Retina (tissue), 1 donor: ENCODE results near the gene TAC4.
A peak's percentile ranks its signal among the peaks of the same experiment; 100 is the strongest.

Experiments used
- DNase-seq: peaks from one replicate; pipeline ENCODE4 v3.0.0-alpha.2; 2016

The TAC4 gene, protein sequence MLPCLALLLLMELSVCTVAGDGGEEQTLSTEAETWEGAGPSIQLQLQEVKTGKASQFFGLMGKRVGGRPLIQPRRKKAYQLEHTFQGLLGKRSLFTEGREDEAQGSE

DNA sequence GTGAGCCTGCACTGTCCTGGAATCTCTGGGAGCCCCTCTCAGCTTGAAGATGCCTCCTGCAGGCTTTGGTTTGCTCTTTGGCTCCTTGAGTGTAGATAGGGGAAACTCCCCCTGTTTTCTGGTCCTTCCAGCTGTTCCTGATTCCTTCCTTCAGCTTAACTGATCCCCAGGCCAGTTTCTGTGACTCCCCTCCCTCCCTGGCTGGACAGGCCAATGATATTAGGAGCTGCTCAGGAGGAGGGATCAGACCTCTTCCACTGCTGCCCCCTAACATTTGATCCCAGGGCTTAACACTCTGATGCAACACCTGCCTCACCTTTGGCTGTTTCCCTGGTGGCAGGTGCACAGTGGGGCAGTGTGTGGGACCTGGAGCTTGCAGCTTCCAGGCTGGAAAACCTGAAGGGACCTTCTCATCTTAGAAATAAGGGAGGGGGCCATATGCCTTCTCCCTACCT is at the start of gene TAC4:
Gene TAC4, minus strand, starts transcription at position 51 of the 455 bp plus-strand sequence. CDS start 52 bp downstream, outside the sequence.
- DNase-seq, result no peak

DNA sequence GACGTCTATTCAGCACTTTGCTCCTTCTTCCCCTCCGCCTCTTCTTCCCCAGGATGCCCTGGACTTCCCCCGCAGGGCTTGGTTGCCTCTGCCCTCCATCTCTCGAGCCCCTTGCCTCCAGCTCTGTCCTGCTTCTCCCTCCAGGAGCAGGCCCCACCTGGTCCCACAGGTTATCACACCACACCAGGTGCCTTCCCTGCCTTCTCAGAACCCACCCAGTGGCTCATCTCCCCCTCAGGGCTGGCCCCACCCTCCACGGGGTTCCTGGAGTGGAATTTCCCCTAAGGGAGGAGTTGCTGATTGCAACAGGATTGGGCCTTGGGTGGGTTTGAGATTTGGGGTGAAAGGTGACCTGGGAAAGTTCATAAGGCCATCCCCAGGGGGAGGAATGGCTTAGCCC is 49.0 kb upstream of the TAC4 start:
- DNase-seq, result no peak

DNA sequence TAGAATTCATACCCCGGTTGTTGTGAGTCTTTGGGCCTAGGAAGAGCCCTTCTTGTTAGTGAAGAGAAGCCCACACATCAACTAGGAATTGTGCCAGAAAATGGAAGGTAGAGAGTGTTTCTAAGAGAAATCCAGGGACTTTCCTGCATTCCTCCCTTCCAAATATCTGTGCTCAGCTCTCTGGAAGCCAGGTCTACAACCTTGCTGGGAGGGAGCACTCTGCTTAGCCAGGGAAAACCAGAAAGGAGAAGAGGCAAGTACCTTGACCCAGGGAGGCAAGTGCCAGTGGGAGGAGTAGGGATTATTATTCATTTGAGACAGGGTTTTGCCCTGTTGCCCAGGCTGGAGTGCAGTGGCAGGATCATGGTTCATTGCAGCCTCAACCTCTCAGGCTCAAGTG is 48.4 kb upstream of the TAC4 start:
- DNase-seq, result no peak

DNA sequence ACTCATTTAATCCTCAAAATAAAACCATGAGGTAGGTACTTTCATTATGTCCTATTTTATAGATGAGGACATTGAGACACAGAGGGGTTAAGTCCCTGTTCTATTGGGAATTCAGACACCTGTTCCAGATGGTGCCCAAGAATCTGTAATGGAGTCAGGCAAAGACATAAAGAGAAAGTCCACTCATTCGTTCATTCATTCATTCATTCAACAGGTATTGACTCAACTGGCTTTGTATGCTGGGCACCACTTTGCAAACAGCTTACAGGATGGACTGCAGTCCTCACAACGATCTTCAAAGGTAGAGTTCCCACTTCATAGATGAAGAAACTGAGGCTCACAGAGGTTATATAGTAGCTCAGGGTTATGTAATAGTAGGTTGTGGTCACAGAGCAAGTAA is 47.9 kb upstream of the TAC4 start:
- no peak for DNase-seq

DNA sequence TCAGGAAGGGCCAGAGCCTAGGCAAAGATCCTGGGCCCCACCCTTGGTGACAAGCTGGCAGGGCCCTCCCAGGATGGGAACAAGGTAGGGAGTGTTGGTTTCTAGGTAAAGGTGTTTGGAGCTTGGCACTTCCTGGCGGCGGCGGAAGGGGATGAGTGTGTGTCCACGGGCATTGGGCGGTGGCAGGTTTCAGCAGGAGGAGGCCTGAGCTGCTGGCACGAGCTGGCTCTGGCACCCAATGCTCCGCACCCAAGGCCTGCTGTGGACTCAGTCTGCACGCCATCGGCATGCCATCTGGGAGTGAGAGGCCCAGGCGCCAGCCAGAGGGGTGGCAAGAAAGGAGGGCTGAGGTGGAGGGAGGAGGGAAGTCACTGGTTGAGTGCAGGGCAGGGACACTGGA is 46.9 kb upstream of the TAC4 start:
- no peak for DNase-seq

DNA sequence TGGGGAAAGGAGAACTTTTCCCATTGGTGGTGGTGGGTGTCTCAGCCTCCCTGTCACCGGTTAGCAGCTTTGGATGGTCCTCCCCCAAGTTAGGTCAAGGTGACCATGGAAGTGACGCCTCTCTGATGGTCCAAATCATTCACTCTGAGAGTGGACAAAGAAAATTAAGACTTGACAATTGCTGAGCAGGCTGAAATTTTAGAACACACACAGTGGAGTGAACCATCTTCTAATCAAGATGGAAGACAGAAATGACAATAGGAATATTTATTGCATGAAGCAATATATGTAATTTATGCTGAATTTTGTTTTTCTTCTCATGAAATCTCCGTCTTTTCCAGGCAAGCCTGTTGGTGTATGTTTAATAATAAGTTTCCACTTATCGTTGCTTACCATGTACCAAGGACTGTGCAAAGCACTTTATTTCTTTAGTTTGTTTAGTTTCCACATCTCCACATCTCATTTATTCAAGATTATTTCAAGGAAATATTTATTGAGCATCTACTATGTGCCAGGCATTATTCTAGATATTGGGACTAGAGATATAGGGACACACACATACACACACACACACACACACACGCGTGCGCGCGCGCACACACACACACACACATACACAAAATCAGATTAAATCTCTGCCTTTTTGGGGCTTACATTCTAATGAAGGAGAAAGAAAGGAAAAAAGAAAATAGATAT is 44.0 kb upstream of the TAC4 start:
- DNase-seq, result no peak

DNA sequence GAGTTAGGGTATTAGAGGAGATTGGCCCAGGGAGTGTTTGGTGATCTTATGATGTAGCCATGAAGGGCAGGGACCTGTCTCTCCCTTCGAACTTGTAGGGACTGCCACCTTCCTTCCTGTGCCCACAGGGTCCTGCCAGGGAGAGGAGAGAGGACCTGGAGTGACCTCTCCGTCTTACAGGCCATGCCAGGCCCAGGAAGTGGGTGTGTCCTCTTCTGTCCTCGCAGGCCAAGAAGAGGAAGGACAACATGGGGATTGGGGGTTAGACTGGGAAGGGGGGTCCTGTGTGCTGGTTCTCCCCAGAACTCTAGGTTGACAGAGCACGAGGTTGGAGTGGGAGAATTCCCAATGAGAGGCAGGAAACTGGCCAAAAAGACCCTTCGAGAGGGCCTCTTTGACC is 43.4 kb upstream of the TAC4 start:
- no peak for DNase-seq

DNA sequence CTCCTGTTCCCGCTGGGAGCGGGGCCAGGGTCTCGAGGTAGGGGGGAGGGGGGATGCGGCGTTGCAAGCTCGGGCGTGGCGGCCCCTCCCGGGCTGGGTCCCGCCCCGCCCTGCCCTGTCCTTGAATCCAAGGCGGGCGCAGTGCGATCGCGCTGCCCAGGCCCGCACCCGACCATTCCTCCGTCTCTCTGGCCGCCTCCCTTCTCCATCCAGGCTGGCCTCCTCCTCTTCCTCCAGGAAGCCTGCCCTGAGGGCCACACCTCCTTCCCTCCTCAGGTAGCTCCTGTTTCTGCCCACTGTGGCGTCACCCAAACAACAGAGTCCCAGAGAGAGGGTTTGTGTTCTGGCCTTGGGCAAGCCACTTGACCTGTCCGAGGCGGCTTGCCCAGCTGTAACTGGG is 43.0 kb upstream of the TAC4 start:
- no peak for DNase-seq

DNA sequence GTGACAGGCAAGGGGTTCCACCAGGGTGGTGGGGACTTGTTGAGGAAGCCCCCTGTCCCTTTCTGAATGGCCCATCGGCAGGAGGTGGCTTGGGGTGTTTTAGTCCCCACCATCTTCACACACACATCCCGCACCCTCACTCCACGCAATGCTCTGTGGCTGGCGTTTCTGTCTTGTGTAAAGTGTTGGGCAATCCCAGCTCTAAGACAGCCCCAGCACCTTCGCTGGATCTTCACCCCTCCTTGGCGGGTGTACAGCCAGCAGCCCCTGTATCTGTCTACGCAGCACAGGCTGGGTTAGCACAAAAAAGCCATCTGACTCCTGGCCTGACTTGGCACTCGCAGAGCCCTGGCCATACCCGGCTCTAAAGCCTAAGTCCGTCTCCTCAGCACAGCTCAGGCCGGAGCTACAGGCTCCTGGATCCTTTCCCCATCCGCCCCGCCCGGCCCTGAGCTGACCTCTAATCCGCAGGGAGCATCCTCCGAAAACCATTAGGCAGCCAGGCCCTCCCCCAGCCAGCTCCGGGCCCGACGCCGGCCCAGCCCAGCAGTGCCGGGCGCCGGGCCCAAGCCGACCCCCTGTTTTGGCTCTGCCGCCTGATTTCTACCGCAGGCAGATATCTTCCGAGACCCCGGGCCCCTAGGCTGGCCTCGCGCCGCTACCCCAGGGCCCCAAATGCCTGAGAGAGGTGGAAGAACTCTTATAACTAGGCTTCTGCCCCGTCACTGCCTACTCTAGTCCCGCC is 42.4 kb upstream of the TAC4 start:
- no peak for DNase-seq

DNA sequence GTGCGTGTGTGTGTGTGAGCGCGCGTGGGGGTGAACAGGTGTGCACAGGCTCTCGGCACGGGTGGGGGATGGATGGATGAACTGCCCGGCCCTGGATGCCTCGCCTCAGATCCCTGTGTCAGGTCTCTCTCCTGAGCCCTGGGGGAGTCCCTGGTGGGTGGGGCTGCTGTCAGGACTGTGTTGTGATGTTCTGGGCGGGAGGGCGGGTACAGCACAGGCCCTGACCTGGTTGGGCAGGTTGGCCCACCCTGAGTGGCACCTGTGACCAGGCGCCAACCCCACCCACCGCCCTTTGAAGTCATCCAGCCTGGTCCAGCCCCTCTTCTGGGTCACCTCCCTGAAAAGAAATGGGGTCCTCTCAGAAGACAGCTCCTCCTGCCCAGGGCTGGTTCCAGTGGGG is 41.6 kb upstream of the TAC4 start:
- DNase-seq, result no peak

DNA sequence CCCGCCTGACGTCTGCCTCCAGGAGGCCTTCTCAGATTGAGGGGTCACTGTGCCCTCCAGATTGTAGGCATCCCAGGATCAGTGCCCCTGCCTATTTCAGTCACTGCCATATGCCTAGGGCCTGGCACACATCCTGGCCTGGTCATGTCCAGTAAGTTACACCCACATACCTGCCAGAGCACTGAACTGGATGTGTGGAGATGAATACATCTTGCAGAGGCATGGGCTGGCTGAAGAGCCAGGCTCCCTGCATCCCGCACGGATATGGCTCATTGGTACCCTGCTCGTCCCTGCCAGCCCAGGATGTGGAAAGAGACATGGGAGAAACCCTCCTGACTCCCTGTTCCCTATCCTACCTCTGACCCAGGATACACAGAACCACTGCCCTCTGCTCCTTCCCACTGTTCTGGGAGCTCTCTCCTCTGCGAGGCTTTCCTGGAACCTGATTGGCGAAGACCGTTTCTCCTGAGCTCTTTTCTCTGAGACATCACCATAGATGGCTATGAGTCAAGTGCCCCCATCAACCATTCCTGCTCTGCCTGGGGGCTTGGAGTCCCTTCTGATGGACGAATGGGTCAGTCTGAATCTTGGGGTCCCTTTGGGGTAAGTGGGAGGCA is 40.0 kb upstream of the TAC4 start:
- DNase-seq, result no peak

DNA sequence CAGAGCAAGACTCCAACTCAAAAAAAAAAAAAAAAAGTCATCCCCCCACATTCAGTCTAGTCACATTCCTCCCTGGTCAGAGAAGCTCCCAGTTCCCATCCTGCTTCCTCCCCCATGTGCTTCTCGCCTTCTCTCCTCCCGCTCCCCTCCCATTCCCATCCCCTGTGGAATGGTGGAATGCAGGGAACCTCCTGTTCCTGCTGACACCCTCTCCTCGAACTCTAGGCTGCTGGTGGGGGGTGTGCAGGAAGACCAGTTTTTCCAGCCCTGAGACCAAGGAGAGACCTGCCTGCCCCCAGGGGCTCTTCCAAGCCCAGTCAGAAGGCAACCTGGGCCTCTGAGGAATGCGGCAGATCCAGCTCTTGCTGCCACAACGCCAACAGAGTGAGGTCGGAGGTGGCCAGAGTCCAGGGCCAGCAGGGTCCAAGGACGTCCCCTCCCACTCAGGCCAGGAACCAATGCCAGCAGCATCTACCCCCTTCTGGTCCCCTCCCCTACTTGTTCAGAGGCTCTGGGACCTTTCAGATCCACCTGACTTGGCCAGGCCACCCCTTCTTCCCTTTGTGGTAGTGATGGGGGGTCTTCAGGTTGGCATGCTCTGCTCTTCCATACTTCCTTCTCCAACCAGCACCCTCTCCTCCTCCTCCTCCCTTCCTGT is 39.3 kb upstream of the TAC4 start:
- DNase-seq, result no peak

DNA sequence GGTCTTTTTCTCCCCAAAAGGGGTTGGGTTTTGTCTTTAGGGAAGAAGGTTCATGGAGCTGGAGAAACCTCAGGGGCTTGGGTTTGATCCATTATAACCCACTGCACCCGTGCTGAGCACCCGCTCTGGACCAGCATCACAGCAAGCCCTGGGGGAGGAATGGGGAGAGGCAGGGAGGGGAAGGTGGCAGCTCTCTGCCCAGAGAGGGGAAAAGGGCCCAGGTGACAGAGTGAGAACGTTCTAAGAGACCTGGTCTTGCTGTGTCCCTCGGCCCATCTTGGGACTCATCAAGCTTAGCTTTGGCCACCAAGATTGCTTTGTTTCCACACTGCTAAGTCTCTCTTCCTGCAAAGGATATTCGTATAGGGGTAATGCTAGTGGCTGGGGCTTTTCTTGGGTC is 38.2 kb upstream of the TAC4 start:
- no peak for DNase-seq

DNA sequence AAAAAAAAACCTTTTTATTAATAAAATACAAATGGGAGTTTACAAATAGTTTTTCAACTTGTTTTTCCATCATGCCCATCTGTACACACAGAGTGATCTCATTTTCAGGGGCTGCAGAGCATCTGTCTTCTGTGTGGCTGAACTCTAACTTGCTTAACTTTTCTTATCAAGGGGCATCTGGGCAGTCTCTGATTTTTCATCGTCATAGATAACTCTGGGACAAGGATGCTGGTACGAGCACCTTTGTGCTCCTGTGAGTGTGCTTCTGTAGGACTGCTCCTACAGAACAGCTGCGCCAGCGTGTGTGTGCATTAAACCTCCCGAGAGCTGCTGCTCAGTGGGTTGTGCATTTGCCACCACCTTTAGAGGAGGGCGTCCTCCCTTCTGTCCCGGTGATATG is 34.6 kb upstream of the TAC4 start:
- DNase-seq, result no peak

DNA sequence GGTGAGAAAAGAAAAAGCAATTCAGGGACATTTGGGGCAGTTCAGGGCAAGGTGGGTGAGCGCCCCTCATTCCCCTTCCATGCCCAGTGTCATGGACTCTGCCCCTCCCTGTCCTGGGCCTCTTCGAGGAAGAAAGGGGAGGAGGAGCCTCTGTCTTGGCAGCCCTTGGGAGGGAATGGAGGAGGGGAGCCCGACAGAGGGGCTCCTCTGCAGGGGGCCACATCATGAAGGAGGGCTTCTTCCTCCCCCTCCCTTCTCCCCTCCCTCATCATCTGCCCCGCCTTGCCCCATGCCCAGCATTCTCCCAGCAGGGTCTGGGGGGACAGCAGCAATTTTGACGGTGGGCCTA is 33.2 kb upstream of the TAC4 start:
- DNase-seq, result no peak

DNA sequence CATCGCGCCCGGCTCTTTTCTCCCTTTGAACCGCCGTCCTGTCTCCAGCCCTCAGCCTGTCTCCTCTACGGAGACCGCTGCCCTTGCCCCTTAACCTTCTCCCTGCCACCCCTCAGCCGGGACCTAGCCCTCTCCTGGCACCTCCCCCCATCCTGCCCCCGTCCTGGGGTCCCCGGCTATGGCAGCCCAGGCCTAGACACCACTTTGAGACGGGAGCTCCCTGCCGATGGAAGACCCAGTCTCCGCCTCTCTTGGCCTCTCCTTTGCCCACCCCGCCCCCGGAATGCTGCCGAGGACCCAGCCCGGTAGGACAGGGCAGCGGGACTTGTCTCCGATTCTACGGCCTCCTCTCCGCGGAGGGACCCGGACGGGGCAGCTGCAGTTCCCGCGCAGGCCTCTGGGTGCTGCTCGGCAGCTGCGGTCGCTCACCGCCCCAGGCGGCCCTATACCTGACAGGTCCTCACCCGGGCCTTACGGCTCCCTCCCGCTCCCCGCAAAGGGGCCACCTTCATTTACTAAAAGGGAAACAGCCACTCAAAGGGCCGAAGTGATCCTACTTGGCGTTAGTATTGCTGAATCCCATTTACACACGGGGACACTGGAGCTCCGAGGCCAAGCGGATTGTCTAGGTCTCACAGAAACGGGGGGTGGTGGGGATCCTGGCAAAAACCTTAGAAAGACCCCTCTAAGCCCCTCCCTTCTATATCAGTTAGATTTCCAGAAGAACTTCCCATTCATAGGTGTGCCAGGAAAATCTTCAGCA is 32.6 kb upstream of the TAC4 start:
- peak; percentile 88 for DNase-seq

DNA sequence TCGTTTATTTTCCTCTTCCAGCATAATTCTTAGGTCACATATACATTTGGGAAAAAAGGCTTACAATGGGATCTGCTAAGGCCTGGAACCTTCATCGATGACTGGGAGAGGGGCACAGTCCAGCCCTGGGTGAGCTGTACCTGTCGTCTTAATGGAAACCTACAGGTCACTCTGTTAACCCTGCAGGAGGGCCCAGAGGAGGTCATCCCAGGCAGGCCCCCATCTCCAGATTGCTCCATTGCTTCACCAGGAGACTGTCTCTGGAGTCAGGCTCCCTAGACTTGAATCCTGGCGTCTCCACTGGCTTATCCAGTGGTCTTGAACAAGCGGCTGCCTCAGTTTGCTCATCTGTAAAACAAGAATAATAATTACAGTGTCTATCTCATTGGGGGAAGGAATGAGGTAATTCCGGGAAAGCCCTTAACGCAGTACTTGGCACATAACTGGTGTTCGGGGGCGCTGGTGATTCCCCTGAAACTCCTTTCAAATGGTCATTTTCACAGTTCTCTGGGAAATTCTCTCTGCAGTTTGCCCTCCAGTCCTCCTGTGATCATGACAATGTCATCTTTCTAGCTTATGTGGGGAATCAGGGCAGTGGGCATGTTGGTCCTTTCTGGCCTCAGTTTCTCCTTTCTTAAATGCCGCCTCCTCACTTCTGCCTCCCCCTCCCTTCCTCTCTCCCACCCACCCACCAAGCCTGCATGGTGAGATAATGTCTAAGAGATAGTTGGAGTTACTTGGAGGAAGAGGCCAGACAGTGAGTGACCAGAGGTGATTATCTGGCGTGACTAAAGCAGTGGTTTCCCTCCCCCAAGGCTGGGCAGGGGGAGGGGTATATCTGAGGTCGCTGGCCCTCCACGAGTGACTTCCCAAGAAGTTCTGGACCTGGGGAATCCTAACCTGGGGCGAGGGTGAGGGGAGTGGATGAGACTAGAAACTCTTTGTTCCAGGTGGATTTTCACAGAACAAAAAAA is 31.3 kb upstream of the TAC4 start:
- no peak for DNase-seq

DNA sequence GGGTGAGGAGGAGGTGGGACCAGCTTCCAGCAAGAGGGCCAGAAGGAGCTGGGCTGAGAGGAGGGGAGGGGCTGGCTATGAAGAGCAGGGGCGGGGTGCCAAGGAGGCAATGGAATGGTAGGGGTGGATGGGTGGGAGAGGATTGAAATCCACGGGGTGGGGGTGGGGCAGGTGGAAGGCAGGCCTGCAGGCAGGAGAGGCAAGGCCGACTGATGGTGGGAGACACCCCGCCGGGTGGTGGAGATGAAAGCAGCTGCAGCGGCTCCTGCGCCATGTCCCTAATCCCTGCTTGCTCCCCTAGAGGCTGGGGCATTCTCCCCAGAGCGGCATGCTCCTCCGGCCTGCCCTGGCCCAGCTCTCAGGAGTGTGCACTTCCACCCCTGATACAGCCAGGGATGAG is 27.8 kb upstream of the TAC4 start:
- no peak for DNase-seq

DNA sequence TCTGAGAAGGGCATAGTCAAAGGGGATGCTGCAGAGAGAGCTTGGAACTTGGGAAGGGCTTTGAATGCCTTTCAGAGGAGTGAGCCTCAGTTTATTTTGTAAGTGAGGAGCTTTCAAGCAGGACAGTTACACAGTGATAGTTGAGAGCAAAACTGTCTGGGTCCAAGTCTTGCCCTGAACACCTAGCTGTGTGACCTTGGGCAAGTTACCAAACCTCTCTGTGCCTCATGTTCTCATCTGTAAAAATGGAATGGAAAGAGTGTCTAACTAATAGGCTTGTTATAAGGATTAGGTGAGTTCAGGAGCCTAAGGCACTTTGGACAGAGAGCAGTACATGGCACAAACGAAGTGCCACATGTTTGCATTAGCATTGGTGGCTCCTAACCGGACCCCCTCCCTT is 27.0 kb upstream of the TAC4 start:
- DNase-seq, result no peak

DNA sequence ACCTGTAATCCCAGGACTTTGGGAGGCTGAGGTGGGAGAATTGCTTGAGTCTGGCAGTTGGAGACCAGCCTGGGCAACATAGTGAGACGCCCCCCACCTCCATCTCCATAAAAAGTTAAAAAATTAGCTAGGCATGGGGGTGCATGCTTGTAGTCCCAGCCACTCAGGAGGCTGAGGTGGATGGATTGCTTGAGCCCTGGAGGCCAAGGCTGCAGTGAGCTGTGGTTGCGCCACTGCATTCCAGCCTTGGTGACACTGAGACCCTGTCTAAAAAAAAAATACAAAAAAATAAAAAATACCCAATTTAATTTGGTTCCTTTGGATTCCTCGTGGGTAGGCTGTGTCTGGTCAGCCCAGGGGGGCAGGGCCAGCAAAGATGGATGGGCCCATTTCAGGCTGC is 26.1 kb upstream of the TAC4 start:
- no peak for DNase-seq

DNA sequence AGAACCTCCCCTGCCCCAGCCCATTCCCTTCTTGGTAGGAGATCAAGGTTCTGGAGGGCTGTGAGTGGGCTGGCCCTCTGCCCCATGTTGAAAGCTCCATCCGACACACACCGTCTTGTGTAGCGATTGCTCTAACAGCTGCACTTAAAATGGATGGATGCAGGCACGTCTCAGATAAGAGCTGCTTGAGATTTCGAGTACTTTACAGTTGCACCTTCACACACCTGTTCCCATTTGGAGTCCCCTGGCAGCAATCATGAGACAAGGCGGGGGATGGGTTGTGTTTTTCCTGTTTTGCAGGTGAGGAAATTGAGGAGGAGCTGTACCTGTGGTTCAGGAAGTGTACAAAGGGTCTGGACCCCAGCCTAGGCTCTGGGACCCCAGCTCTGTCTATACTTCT is 25.6 kb upstream of the TAC4 start:
- DNase-seq, result no peak
